LoVo (cell line): ENCODE data around the gene RAMP1.

ENCODE experiments used
- DNase-seq: peaks from one replicate; pipeline ENCODE4 v3.0.0-alpha.2; 2016; ENCODE audit warnings: low spot score

RAMP1 gene

DNA sequence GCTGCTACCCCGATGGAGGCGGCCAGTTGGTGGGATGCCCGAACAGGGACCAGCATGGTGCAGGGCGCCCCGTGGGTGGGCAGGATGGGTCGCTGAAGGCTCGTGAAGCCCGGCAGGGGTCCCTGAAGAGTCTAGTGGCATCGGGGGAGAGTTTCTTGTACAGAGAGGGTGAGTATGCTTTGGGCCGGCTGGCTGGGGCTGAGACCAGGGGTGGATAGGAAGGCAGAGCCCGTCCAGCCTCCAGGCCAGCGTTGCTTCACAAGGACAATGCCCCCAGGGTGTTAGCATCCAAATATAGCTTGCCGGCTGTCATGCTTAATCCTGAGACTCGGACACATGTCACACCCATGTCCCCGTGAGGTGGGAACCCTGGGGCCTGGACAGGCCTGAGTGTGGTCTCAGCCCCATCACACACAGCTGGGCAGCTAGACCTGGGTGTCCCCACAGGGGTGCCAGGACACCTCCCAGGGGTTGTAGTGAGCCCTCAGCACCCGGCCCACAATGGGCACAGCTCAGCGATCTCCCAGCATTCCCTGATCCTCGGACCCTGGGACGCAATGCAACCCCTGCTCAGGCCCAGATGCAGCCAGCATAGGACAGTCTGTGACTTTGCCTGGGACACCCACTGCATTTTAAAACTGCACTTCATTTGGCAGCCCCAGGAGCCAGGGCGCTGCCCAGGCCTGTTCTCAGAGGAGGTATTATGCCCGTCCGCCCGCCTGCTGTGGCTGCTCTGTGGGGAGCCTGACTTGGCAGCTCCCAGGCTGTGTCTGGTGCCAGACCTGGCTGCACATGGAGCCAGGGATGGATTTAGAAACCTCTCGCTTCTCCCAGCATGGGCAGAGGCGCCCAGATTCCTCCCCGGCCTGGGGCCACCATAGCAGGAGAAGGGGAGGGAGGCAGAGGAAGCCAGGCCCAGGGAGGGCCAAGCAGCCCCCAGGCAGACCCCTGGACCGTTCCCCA lies 36.4 kb downstream of the RAMP1 start:
- DNase-seq: peak; percentile 2

DNA sequence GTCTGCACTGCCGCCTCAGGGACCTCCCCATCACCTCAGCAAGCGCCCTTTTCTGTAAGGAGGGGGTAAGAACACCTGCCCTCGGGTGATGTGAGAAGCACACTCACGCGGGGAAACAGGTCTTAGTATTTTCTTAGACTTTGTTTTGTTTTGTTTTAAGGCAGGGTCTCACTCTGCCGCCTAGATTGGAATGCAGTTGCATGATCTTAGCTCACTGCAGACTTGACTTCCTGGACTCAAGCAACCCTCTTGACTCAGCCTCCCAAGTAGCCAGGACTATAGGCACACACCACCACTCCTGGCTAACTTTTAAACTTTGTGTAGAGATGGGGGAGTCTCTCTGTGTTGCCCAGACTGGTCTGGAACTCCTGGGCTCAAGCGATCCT lies 37.1 kb downstream of the RAMP1 start:
- no peak for DNase-seq

DNA sequence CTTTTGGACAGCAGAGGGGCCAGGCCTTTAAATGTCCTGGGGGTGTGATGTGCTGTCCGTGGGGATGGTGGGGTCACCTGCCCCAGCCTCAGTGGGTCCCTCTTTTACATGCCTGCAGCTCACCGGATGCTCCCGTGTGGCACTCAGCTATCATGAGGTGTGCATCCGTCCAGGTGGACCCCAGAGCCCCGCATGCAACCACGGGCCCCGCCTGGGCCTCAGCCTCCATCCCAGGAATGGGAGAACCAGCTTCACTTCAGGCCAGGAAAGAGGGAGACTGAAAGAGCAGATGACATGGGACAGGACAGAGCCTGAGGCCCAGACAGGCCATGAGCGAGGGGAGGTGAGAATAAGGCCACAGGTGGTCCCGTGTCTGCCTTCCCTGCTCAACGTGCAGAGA lies 37.5 kb downstream of the RAMP1 start:
- DNase-seq: no peak

DNA sequence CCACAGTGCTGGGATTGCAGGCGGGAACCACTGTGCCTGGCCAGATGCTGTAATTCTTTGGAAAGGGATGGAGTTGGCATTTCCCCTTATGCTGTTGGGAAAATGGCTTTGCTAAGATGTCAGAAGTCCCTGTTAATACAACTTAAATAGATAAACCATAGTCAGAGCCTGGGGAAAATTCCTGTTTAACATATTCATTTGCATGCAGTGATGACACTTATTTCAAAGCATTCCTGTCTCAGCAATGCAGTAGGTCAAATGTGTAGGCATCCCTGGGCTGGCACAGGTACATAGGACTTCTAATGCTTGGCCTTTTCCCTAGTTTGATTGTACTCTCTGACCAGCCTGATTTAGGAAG lies 38.6 kb downstream of the RAMP1 start:
- no peak for DNase-seq

DNA sequence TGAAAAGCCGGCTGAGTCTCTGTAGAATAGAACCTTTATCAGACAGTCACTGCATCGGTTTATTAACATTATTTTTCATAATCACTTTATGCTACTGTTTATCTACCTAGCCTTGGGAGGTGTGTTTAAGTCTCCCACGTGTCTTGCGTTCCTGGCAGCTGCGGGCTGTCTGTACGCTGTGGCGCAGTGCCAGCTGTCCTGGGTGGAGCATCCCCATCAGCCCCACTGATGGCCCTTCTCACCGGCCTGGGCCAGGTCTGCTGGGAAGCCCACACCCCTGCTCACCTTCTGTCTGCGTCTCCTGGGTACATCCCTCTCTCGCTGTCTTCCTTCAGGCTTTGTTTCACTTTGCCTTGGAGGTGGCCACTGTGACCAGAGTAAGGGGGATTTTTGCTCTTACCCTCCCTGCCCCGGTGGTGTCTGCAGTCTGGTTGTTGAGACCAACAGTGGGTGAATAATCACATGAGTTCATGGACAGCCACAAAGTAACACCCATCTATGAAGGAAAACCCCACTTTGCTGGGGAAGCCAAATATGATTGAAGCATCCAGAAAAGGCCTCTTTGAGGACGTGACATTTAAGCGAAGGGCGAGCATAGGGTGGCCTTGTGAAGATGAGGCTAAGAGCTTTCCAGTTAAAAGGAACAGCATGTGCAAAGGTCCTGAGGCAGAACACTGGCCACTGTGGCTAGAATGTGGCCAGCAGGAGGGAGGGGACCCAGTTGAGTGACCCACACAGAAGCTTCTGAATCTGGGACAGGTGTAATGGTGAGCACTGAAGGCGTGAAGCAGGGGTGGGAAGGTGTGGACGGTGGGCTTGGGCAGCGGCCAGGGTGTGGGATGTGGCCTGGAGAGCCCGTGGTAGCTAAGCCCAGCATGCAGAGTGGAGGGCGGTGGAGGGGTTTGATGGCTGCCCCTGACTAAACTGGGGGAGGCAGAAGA lies 41.7 kb downstream of the RAMP1 start:
- no peak for DNase-seq

DNA sequence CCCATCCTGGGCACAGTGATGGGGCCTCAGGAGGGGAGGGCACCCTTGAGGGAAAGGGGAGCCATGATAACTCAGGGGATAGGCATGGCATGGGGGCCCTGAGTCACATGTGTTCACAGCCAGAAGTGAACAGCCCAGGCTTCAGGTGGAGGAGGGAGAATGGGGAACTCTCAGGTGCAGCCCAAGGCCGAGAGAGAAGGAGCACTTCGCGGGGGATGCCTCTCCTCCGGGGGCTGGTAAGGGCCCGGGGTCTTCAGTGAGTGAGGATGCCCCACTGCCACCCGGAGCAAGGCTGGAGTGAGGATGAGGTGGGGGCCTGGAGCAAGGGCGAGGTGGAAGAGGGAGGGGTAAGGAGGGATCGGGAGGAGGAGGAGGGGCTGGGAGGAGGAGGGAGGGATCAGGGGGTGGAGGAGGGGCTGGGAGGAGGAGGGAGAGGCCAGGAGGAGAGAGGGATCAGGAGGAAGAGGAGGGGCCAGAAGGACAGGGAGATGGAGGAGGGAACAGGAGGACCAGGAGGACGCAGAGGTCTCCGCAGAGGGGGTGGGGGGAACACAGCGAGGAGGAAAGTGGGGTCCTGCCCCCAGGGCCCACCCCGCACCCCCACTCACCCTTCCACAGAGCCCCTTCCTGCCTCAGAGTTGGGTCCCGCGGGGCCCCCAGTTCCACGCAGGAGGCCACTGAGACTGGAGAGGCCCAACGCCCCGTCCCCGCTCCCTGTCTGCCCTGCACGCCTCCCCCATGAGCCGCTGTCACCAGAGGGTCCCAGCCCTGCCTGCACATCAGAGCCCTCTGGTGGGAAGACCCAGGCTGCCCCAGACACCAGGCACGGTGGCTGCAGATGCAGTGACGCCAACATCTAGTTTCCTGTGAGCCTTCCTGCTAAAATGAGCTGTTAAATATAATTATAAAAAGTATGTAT lies 42.8 kb downstream of the RAMP1 start:
- DNase-seq: no peak

DNA sequence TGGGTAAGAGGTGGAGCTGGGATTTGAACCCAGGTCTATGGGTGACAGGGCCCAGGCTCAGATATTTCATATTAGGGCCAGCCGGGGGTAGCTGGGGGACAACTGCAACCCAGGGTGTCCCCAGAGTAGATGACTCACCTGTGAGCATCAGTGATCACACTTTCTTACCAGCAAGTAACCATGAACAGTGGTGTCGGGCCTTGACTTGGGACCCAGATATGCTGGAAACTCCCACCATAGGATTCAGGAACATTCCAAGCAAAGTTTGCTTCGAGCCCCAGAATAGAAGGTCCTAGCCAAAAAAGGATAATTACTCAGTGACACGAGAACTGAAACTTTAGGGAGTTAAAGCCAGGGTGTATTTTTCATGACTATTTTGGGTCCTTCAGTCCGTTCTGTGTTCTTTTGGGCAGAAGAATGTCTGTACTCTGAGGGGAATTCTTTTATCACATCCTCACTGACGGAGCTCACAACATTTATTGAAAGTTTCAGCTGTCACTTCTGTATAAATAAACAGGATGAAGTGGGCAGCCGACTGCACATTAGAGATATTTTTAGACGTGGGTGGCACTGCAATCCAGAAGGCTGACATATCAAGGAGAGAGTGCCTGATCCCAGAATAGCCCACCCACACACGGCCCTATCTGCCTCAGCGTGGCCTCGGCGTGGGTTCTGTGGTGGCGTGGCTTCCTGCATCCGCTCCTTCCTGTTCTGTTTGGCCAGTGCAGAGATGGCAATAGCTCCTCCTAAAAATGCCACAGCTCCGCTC lies 45.6 kb downstream of the RAMP1 start:
- no peak for DNase-seq

DNA sequence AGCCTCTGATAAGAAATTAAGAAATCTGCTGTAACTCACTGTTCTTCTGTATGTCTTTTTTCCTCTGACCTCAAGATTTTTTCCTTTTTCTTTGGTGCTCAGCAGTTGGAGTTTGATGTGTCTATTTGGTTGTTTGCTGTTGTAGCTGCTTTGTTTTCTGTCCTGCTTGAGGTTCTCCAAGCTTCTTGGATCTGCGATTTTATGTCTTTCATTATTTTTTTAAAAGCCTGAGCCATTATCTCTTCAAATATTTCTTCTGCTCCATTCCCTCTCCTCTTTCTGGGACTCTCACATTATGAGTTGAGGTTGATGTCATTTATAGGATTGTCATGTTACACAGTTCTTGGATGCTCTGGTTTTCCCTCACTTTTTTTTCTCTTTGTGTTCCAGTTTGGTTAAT lies 47.7 kb downstream of the RAMP1 start:
- DNase-seq: no peak

DNA sequence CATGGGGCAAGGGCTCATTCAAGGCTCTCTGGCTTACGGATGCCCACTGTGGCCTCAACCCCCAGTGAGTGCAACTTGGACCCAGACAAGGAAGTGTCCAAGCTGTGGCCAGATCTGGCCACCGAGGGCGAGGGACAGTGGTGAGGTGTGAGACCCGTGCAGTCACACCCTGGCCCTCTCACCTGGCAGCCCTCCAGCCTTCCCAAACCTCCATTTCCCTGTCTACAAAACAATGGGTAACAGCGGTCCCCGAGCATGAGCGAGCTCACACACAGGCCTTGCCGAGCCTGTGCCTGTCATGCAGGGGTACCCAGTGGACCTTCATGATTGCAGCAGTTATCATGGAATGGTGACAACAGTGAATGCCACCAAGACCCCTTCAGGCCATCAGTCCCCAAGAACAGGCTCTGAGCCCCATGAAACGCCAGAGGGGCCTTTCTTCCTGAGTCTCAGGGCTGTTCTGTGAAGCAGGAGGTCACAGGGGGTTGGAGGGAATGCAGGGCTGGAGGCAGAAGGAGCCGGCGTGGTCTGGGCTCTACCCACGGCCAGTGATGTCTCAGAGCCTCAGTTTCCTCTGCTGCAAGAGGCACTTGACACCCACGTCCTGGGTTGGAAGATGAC lies 49.8 kb downstream of the RAMP1 start:
- DNase-seq: no peak

DNA sequence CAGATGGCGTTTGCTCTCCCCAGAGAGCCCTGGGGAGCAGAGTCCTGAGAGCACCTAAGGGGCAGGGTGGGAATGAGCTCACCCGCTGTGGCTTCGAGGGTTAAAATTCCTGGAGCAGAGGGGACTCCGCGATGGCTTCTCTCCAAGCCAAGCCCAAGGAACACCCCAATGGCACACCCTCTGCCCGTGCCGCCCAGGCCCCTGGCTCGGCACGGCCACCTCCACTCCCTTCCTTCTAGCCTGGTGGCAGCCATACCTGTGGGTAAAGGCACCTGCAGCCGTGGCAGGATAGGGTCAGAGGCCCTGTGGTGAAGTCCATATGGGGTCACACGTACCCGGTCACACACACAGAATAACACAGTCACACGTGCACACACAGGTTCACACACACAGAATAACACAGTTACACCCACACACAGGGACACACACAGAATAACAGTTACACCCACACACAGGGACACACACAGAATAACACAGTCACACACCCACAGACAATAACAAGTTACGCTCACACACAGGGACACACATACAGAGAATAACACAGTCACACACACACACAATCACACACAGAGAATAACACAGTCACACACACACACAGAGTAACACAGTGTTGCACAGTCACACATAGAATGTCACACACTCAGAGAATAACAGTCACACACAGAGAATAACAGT lies 50.5 kb downstream of the RAMP1 start:
- DNase-seq: no peak

DNA sequence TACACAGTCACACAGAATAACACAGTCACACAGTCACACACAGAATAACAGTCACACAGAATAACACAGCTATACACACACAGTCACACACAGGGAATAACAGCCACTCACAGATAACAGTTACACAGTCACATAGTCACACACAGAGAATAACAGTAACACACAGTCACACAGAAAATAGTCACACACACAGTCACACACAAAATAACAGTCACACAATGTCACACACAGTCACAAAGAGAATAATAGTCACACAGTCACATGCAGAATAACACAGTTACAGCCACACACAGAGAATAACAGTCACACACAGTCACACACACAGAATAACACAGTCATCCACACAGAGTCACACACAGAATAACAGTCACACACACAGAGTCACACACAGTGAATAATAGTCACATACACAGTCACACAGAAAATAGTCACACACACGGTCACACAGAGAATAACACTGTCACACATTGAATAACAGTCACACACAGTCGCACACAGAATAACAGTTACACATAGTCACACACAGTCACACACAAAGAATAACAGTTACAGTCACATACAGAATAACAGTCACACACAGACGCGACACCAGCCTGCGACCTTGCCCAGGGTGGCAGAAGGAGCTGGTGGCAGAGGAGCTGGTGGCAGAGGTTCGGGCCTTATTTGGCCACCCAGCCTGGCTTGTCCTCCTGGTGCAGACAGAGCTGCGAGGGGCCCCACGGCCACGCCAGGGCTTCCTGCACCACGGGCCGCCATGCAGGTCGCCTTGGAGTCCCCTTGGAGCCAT lies 51.3 kb downstream of the RAMP1 start:
- DNase-seq: no peak

DNA sequence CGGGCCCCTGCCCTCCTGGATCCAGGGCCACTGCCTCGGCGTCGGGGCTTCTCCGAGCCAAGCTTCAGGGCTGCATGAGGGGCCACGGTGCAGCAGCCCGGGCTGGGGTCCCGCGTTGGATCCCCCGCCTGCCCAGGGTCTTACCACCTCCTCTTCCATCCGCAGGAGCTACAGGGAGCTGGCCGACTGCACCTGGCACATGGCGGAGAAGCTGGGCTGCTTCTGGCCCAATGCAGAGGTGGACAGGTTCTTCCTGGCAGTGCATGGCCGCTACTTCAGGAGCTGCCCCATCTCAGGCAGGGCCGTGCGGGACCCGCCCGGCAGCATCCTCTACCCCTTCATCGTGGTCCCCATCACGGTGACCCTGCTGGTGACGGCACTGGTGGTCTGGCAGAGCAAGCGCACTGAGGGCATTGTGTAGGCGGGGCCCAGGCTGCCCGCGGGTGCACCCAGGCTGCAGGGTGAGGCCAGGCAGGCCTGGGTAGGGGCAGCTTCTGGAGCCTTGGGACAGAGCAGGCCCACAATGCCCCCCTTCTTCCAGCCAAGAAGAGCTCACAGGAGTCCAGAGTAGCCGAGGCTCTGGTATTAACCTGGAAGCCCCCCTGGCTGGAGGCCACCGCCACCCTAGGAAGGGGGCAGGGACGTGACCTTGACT lies 52.1 kb downstream of the RAMP1 start:
- DNase-seq: no peak

DNA sequence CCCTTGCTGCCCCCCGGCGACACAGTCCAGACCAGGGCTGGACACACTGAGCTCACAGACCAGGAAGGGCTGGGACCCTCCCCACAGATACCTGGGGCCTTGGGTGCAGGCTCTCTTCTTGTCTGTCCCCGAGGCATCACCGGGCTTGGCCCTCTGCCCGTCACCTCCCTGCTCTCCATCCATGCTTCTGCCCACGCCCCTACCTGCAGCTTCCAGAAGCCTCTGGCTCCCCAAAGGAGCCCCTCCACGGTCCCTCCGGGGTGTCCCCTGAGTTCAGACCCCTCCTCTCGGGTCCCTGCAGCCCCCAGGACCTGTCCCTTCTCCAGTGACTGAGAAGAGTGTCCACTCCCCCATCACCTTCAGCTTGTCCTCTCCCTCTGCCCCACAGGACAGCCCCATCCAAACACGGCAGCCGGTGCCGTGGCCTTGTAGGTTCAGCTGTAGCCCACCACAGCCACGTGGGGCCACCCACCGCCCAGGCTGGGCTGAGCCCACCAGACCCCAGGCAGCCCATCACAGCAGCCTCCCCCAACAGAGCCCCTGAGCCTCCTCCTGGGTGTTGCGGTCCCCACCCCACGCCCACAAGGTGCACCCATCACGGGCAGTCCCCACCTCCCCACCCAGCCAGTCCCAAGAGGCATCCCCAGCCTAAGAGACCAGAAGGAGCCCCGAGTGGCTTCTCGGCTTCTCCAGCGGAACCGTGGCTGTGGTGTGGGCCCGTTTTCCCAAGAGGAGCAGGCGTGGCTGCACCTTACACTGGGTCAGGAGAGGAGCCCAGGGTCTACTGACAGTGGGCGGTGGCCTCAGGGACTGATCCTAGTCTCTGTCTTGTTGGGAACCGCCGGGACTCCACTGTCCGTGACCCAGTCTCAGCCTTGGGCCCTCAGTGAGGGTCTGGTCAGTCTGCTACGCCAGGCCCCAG lies 53.1 kb downstream of the RAMP1 start:
- DNase-seq: no peak

DNA sequence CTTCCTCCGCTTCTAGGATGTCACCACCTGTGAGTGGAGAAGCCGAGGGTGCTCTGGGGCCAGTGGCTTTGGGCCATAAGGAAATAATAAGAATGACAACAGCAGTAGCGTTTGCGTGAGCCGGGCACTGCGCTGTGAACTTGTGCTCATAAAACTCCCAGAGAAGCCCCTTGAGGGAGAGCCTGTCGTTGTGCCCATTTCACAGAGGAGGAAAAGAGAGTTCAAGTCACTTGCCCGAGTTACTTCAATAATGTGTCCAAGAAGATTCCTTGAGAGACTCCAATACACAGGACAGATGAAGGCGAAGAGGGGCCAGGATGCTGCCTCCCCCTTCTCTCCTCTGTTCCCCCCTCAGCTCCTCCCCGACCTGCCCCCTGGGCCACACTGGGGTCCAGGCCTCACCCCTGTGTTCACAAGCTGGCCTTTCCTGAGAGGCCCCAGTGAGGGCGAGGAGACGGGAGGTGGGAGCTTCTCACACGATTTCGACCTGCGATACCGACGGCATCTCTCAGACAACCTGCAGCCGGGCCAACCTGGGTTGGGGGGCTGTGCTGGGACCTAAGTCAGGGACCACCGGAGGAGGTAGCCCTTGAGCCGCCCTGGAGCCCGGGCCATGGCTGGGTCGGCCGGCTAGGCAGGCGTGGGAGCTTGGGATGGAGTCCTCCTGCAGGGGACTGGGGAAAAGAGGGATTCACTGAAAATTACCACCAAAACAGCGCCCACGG lies 53.9 kb downstream of the RAMP1 start:
- DNase-seq: no peak

DNA sequence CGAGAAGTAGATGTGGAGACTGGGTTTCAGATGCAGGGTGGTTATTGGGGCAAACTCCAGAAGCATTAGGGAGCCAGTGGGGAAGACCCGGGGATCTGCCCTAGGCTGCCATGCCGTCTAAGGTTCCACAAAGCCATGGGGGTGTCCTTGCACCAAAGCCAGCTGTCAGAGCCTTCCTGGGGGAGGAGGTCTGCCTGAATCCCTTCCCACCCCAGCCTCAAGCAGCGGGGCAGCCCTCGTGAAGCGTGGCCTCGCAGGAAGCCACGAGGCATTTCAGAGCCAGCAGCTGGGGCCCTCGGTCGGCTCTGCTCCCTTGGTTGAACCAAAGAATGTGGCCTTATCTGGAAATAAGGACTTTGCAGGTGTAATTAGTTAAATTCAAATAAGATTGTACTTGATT lies 56.2 kb downstream of the RAMP1 start:
- no peak for DNase-seq

DNA sequence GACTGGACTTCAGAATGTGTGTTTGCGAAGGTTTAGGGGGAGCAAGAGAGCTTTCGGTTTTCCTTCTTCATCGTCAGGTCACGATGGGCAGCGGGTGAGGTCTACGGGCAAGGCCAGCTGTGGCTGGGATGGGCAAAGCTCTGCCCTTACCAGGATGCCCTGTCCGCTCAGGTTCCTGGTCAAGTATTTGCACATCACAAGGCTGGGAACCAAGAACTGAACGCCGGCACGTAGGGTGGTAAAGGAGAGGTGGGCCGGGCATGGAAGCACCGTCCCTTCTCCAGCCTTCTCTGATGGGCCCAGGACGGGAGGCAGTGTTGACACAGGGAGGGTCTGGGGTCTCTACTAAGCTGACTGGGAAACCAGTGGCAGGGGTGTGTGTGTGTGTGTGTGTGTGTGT lies 56.9 kb downstream of the RAMP1 start:
- DNase-seq: no peak
